Measurements from ENCODE around the gene RPRD2.
"Not testable (repeated sequence)": the region's sequence is repeated elsewhere in the genome, so short reads cannot be mapped to it uniquely, and the experiment has no call there.

The RPRD2 gene

GRCh38 chr1:150363426-150364230 is at the start of gene RPRD2:
RPRD2 (plus strand) TSS chr1:150364147; CDS start chr1:150364715, 568 bp downstream.
- peak; percentile 100 for DNase-seq

GRCh38 chr1:150314691-150315090 is 49.3 kb upstream of the RPRD2 start:
- not testable (repeated sequence) for DNase-seq

- no peak for DNase-seq
Observed at GRCh38 chr1:150320667-150320978, 43.3 kb upstream of the RPRD2 start.

- no peak for DNase-seq
Observed at GRCh38 chr1:150321826-150322166, 42.2 kb upstream of the RPRD2 start.

- DNase-seq: no peak
Observed at GRCh38 chr1:150322310-150322709, 41.6 kb upstream of the RPRD2 start.

- DNase-seq: no peak
Observed at GRCh38 chr1:150332651-150333290, 31.2 kb upstream of the RPRD2 start.

GRCh38 chr1:150346316-150346715 is 17.6 kb upstream of the RPRD2 start:
- DNase-seq: no peak

- no peak for DNase-seq
Observed at GRCh38 chr1:150352866-150353265, 11.1 kb upstream of the RPRD2 start.

- DNase-seq: peak; percentile 64
Observed at GRCh38 chr1:150362721-150363425, 1.1 kb upstream of the RPRD2 start.

- peak; percentile 86 for DNase-seq
Observed at GRCh38 chr1:150364231-150365003, 470 bp downstream of the RPRD2 start.

- DNase-seq: no peak
Observed at GRCh38 chr1:150365941-150366340, 2.0 kb downstream of the RPRD2 start.

GRCh38 chr1:150366416-150367296 is 2.7 kb downstream of the RPRD2 start:
- DNase-seq: no peak

GRCh38 chr1:150371110-150371509 is 7.2 kb downstream of the RPRD2 start:
- DNase-seq: no peak

GRCh38 chr1:150372580-150372979 is 8.6 kb downstream of the RPRD2 start:
- no peak for DNase-seq

GRCh38 chr1:150376110-150376509 is 12.2 kb downstream of the RPRD2 start:
- no peak for DNase-seq

- no peak for DNase-seq
Observed at GRCh38 chr1:150383631-150384324, 19.8 kb downstream of the RPRD2 start.

GRCh38 chr1:150385537-150386445 is 21.8 kb downstream of the RPRD2 start:
- DNase-seq: no peak

GRCh38 chr1:150386592-150386991 is 22.6 kb downstream of the RPRD2 start:
- DNase-seq: no peak

- no peak for DNase-seq
Observed at GRCh38 chr1:150387200-150387599, 23.3 kb downstream of the RPRD2 start.

GRCh38 chr1:150388241-150388640 is 24.3 kb downstream of the RPRD2 start:
- DNase-seq: no peak
